GM19372 (cell line): ENCODE measurements around the gene TANGO2.

ENCODE experiments used
- ATAC-seq: cut with Tn5 transposase; IDR thresholded peaks from one replicate; pipeline ENCODE4 v1.9.1; 2021; ENCODE audit warnings: mild to moderate bottlenecking, low read depth, moderate library complexity; ENCODE audit not compliant: unreplicated experiment

TANGO2 gene

DNA sequence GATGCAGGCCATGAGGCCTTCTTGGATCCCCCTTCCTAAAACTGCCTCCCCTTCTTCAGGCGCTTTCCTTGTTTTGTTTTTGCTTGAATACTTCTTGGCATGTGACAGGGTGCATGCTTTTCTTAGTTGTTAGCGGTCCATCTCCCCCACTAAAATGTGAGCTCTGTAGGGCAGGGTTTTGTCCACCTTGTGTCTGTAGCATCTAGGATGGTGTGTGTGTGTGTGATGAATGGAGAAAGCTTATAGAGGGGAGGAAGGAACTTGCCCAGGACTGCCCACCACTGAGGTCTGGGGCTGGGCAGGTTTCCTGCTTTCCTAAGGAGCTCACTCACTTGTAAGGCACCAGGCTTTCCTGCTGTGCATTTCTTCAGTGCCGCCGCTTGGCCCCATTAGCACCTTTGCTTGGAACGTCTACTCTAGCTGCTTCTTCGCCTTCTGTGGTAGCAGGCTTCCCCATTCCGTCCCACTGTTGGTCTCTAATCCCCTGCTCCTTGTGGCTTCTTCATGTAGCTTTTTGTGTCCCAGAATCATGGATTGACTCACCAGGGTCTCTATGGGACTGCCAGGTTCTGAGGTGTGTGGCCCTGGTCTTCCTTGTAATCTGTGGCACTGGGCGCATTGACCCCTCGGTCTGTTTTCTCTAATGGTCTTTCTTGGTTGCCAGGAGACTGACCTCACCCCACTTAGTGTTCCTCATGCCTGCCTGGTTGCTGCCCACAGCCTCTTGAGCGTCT, 62.4 kb downstream of the TANGO2 start:
- no peak for ATAC-seq

DNA sequence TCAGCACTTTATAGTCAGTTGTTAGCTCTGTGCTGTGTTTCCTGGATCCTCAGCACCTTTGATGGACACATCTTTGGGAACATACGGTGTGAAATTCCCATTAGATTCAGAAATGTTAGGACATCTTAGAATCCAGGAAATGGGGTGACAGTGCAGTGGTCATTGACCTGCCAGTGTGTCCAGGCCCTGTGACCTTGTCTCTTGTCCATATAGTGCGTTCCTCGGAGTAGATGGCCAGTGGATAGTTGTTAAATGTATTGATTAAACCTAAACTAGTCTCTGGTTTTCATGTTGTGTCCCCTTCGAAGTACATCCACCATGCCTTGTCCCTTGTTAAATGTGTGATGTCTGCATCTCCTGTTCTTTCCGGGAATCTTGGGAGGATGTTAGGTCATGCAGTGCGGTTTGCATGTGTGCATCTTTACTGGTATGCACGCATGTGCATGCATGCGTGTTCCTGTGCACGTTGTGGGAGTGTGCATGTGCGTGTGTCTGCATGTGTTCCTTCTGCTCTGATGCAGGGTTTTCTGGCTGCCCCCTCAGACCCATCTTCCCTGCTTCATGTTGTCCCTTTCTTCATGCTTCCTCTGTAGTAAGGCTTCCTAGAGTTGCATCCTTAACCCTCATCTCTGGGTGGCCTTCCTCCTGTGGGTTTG, 63.1 kb downstream of the TANGO2 start:
- no peak for ATAC-seq

DNA sequence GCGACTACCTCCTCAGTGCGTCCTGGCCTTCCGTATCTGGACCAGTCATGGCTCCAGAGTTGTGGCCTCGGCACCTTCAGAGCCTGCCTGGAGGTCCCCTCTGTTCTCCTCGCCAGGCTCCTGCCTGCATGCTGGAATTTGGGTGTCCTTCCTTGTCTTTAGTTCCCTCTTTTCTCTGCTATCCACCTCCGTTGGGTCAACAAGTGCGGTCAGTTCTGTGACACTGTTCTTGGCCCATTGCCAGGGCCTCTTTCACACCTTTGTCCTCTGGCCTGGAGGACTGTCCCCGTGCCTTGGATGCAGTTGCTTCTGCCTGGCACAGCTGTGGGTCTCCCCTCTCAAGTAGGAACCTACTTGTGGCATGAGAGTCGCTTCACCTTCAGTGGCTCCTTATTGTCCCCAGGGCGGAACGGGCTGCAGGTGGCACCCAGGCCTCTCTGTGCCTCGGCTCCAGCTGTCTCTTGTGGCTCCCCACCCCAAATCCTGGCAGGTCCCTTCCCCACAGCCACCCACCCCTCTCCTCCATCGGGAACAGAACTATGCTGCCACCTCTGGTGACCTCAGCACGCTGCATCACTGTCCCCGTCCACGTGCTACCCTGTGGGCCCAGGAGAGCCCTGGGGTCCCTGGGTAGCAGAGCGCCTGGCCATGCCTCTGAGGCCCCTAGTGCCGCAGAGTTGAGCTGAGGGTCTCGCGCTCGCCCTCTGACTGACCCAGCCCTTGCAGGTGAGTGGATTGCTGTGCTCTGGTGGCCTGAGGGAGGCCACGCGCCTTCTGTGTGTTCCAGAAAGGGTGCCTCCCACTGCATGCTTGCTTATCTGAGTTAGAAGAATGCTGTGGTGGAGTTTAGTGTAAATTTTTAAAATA, 63.9 kb downstream of the TANGO2 start:
- no peak for ATAC-seq

DNA sequence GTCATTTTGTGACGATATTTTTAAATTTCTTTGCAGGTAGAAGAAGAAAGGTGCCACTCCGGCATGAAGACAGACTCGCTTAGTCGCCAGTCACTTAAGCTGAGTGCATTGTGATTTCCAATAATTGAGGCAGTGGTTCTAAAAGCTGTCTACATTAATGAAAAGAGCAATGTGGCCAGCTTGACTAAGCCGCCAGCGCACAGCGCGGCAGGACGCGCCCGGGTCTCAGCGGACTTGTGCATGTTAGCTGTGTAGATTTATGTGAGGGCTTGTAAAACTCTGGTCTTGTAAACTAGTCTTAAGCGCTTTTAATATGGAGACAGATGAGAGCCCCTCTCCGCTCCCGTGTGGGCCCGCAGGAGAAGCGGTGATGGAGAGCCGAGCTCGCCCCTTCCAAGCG, 64.7 kb downstream of the TANGO2 start:
- ATAC-seq = no peak

DNA sequence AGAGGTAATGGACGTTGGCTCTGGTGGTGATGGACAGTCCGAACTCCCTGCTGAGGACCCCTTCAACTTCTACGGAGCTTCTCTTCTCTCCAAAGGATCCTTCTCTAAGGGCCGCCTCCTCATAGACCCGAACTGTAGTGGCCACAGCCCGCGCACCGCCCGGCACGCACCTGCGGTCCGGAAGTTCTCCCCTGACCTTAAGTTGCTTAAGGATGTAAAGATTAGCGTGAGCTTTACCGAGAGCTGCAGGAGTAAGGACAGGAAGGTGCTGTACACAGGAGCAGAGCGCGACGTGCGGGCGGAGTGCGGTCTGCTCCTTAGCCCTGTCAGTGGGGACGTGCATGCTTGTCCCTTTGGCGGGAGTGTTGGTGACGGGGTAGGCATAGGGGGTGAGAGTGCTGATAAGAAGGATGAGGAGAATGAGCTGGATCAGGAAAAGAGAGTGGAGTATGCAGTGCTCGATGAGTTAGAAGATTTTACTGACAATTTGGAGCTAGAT, 65.2 kb downstream of the TANGO2 start:
- ATAC-seq = no peak

DNA sequence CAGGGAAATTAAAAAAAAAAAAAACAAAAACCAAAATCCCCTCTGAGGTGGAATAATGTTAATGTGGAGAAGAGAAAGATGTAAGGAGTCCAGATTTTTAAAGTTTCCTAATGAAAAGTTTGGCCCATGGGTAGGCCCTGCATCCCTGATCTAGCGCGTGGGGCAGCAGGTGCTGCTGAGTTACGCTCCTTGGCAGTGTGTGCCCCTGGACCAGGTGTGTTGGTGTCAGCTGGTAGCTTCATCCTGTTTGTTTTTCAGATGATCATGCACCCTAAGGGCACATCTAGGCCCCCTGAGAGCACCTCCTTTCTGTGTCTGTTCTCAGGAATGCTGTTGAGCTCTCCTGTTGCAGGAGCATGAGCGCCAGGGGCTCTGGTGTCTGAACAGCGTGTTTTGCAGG, 65.9 kb downstream of the TANGO2 start:
- no peak for ATAC-seq

DNA sequence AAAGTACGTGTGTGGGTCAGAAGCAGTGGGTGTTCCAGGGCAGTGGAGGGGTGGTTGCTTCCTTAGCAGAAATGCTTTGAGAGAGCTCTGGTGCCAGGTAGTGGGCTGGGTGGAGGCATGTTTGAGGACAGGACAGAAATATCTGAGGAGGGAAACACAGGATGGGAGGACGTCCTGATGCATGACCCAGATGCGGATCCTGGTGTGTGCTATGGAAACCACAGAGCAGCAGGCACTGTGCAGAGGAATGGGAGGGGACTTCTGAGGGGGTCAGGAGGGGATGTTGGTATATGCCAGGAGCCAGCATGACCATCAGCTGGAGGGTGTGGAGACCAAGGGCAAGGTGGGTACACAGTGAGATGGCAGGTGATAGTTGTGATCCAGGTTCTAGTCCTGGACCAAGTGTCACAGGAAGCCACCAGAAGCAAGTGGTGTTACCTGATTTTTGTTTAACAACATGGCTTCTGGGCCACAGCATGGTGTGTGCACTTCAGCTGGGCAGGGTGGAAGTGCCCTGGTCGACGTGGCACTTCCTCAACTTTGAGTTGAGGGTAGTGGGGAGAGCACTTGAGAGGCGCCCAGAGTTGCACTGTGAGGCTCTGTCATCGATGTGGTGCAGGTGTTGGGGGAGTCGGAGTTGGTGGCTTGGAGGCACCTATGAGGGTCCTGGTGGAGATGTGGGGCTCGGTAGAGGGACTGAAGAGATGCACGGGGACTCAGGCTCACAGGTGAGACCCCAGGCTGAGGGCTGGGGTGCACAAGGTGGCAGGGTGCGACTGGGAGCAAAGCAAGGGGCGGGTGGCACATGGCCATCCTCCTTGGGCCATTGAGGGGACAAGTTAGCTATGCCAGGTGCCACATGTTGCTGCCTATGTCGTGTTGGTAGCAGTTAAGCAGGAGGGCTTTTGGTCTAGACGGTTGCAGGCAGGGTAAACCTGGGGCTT, 66.7 kb downstream of the TANGO2 start:
- no peak for ATAC-seq

DNA sequence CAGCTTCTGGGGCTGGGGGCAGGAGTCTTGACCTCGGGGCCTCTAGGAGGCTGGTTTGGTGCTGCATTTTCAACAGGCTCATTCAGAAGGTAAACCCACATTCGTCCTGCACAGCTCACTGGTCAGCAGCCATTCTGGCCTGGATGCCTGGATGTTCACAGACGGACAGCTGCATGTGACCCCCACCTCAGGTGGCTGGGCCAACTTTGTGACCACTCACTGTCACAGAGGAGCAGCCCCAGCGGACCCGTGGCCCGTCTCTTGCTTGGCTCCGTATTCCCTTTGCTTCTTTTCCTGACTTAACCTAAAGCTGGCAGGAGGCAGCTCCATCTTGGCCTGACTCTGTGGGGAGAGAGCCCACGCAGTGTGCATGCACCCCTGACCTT, 67.3 kb downstream of the TANGO2 start:
- no peak for ATAC-seq

DNA sequence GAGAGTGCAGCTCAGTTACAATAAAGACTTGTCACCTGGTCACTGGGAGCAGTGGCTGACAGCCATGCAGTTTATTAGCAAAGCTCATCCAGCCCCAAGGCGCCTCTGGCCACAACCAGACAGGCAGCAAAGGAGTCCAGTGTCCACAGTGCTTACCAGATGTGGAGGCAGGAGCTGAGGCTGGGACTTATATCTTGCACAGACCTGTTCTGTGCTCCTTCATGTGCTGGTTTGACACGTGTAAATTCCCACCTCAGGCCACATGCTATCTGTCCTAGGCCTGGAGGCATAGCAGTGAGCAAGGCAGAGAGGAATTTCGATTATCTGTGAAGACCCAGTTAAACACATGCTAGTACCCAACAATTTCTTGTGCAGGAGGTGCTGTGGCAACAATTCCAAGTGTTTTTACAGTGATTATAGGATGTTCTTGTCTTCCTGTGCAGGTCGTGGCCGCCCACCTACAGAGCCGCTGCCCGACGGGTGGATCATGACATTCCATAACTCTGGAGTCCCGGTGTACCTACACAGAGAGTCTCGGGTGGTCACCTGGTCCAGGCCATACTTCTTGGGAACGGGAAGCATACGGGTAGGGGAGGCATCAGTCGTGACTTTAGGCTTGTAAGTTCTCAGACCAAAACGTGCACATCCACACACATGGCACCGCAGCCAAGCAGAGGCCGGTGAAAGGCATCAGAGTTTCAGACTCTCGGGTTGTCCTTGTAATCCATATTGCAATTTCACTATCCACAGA, 68.5 kb downstream of the TANGO2 start:
- no peak for ATAC-seq

DNA sequence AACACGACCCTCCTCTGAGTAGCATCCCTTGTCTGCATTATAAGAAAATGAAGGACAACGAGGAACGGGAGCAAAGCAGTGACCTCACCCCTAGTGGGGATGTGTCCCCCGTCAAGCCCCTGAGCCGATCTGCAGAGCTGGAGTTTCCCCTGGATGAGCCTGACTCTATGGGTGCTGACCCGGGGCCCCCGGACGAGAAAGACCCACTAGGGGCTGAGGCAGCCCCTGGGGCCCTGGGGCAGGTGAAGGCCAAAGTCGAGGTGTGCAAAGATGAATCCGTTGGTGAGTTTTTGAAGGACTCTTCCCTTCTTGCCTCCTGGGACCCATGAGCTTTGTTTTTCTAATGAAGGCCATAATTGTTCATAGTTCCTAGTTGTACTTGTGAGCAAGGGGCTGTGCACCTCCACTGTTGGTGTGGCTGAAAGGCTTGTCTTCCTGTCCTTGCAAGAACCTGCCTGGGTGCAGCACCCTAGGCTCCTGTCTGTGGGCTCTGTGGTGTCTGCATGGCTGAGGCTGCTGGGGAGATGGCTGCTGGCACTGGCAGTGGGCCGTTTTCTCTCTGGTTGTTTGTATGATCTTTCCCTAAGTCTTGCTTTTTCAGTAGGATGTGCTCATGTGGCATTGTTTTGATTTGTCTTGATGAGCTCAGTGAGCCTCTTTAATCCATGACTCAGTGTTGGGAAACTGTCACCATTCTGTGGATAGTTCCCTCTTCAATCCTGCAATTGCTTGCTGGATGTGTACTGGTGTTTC, 69.2 kb downstream of the TANGO2 start:
- no peak for ATAC-seq

DNA sequence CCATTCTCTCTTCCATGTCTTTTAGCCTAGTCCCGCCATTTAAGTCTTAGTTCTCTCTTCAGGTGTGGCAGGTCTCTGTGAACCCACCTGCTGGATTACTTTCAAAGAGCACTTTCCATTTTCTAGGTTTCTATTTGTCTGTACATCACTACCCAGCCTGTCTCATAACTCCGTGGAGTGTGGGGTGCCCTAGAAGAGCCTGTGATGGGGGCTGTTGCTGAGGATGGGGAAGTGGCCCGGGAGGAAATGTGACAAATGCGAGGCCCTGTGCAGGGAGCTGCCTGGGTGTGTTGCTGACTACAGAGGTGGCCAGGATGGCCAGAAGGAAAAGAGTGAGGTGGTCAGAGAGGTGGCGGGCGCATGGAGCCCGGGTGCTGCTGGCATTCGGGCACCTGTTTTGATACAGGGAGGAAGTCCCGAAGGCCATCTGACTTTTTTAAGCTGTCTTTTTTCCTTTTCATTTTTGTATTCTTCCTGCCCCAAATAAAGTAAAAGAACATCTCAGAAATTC, 69.9 kb downstream of the TANGO2 start:
- ATAC-seq = no peak

DNA sequence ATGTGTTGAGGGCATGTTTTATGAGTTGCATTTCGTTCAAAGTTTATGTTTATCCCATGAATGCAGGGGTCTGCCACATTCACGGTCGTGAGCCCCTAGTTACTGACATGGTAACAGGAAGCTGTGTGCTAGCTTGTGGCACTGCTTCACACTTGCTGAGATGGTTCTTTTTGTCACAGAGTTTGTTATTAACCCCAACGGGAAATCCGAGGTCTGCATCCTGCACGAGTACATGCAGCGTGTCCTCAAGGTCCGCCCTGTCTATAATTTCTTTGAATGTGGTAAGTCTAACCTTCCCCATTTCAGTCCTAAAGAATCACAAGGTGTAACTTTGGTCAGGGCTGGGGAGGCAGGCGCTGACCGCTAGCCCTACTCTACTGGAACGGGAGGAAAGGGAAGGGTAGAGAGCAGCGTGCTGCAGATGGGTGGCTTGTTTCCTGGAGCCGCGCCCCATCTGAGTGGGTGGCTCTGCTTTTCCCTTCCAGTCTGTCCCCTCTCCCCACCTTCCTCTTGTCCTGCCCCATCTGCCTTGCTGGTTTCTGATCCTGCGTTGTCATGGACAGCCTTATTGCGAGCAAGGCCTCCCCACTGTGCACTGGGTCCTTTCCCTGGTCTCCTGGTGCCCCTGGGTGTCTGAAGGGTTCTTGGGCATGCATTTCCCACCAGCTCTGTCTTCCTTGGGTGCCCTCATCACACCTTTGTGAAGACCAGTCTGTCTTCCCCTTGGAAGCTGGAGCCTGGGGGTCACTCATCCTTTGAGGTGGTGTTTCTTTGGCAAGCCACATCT, 71.0 kb downstream of the TANGO2 start:
- no peak for ATAC-seq

DNA sequence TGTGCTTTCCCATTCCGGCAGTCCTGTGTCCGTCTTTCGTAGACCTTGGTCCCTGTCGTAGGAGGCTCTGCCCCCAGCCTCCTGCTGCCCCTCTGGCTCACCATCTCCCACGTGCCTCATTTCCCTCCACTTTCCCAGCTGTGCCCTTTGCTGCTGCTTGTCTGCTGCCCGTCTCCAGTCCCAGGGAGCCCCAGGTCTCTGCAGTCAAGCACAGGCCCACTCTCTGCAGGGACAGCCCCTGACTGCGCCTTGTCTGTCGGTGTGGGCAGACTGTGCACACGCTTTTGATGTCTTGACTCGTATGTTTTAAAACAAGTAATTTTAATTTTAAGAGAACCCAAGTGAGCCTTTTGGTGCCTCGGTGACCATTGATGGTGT, 71.6 kb downstream of the TANGO2 start:
- ATAC-seq = no peak

DNA sequence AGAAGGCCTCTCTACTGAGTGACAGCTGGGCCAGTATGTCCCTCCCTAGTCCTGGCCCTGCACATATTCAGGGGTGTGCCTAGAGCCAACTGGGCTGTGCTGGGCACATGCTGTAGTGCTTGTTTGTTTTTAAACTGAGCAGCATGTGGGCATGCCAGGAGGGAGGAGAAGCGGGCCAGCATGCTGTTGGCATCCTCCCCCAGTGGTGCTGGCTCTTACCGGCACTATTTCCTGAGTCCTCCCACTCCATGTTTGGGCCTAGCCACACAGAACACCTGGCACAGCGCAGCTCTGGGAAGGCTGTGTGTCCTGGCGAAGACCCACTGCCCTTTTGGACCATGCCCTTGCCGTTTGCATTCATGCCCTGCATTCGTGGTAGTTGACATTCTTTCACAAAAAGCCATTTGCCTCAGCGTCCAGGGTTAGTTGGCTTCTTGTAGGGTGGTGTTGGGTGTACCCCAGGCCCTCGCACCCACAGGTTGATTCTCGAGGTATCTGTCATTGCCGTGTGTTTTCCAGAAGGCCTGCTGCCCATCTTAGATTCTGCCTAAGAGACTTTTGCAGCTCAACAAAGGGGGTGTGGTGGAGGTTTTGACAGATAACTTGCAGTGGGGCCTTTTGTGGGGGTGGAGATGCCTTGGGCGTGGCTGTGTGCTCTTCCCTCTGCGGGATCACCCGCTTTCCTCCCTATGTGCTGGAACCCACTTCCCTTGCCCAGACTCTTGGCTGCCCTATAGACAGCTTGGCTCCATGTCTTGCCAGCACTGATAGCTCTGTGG, 72.7 kb downstream of the TANGO2 start:
- ATAC-seq = no peak

DNA sequence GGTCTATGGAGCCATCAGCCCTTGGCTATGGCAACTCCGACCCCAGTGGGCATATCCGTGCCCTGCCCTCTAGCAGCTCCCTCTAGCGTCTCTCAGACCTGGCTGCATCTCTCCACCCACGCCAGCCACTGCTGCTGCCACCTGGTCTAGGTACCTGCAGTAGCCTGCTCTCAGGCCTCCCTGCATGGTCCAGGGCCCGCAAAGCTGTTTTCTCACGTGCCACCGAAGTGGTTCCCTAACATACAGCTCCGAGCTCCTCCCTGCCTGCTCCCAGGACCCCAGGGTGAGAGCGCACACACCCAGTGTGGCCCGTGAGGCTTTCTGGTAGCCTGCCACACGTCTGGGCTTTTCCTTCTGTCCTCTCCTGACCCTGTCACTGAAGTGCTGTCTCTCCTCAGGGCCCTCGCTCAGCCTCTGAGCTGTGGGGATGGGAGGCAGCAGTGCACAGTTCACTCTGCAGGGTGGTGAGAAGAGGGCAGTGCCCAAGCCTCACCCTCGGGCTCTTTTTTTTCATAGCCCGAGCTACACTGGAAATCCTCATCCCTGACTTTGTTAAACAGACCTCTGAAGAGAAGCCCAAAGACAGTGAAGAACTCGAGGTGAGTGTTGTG, 73.4 kb downstream of the TANGO2 start:
- no peak for ATAC-seq

DNA sequence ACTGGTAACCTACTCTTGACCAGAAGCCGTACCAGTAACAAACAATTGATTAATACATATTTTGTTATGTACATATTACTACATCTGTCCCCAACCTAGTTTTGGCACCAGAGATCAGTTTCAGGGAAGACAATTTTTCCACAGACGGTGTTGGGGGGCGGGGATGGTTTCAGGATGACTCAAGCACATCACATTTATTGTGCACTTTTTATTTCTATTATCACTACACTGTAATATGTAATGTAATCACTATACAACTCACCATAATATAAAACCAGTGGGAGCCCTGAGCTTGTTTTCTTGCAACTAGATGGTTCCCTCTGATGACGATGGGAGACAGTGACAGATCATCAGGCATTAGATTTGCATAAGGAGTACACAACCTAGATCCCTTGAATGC, 74.6 kb downstream of the TANGO2 start:
- ATAC-seq = no peak
